Pulmonary artery endothelial cell (primary cell): ENCODE results near the gene EDC4. TPM values are rescaled to one million over a fixed set of nuclear protein-coding genes. Genes with fewer than 3 reads are reported as not detected.
"Not testable (repeated sequence)": the region's sequence is repeated elsewhere in the genome, so short reads cannot be mapped to it uniquely, and the experiment has no call there.

Experiments used
- DNase-seq: peaks from one replicate; pipeline ENCODE4 v3.0.0-alpha.2; 2011; ENCODE audit warnings: low read depth, low spot score
- total RNA-seq: library from RNA; depleted of rRNA; stranded (reverse); fragments of >200 nt; gene quantifications from 2 replicates; pipeline ENCODE4 v1.2.3, GENCODE V29; 2014

EDC4 gene
- total RNA-seq, 1 donor from 2014 or later, result 73.7 TPM

- no peak for DNase-seq
Observed at GRCh38 chr16:67909056-67909742, 36.3 kb downstream of the EDC4 start.

DNA sequence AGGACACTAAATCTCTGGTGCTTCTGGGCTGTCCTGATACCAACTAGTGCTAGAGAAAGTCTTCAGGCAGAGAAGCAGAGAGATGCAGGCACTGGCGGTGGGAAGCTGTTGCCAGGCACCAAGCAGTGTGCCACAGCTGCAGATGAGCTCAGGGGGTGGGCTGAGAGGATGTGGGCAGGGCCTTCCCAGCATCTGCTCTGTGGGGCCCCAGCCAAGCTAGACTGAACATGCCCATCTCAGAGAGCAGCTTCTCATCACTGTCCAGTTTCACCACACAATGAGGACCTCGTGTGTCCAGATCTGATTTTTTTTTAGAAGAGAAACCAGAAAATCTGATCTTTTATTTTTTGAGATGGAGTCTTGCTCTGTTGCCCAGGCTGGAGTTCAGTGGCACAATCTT lies 37.3 kb downstream of the EDC4 start:
- no peak for DNase-seq

- no peak for DNase-seq
Observed at GRCh38 chr16:67914758-67915495, 42.1 kb downstream of the EDC4 start.

- not testable (repeated sequence) for DNase-seq
Observed at GRCh38 chr16:67915496-67915769, 42.6 kb downstream of the EDC4 start.

GRCh38 chr16:67915831-67916723 lies 43.2 kb downstream of the EDC4 start:
- no peak for DNase-seq

DNA sequence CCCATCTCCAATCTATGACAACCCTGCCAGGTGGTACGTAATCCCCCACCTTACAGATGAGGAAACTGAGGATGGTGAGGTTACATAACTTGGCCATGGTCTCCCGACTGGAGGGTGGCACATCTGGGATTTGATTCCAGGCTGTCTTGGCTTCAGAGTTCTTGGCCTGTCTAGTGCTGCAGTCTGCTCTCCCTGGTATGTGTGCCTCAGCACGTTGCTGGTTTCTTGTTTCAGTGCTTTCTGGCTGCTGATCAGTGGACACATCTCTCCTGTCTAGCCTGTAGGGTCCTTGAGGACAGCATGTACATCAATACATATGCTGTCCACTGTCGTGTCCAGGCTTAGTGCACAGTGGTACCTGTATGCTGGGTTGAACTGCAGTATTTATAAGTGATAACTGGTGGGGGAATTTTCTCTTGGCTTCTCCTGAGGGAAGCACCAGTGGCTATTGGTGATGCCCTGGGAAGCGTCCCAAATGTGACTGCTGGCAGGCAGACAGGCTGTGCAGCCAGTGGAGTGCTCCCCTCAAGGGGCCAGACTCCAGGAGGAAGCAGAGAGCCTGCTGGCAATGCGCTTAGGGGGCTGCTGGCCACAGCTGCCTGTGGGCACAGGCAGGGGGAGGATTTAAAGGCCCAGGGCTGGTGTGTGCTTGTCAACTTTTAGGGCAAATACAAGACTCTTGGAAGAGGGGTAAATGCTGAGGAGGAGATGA lies 44.4 kb downstream of the EDC4 start:
- no peak for DNase-seq

GRCh38 chr16:67917852-67918236 lies 45.0 kb downstream of the EDC4 start:
- no peak for DNase-seq

DNA sequence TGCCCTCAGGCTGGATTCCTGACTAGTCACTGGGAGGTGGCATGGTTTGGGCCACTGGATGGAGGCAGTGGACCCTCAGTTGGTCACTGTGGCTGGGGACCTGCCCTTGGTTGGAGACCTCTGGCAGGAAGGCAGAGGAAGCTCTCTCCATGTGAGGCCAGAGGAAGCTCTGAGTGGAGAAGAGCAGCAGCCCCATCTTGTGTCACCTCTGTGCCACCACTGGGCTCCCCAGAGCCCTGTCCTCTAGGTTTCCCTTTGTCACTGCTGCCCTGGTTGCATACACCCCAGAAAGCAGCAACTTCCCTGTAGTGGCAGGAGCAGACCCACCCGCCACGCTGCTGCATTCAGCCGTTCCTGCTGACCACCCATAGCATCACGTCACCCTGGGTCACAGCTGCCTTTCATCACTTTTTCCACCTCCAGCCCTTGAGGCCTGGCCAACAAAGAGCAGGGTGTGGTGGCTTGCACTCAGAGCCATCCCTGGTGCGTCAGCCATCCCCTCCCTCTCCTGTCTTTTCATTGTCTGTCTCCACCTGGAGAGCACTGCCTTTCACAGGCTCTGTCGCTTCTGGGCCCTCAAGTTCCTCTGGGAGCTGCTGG lies 46.9 kb downstream of the EDC4 start:
- DNase-seq, result no peak

DNA sequence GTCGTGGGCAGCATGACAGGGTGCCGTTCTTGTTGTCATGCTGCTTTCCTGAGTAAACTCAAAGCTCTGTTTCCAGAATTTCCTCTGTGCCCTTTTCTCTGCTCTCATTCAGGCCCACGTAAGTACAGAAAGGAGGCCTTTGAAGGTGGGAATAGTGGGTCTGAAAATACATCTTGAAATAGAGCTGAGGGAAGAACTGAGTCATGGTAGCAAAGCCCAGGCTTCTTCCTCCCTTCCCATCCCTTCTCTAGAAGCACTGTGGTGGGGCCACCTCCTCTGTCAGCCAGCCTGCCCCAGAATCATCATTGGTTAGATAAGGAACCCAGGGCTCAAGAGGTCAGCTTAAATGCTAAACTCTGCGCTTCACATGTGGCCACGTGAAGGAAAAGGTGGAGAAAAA lies 49.4 kb downstream of the EDC4 start:
- no peak for DNase-seq

- no peak for DNase-seq
Observed at GRCh38 chr16:67922740-67923139, 49.9 kb downstream of the EDC4 start.

- no peak for DNase-seq
Observed at GRCh38 chr16:67923414-67924116, 50.7 kb downstream of the EDC4 start.

- DNase-seq, result no peak
Observed at GRCh38 chr16:67924140-67924906, 51.5 kb downstream of the EDC4 start.

- DNase-seq, result peak; percentile 43
Observed at GRCh38 chr16:67926181-67926750, 53.4 kb downstream of the EDC4 start.

DNA sequence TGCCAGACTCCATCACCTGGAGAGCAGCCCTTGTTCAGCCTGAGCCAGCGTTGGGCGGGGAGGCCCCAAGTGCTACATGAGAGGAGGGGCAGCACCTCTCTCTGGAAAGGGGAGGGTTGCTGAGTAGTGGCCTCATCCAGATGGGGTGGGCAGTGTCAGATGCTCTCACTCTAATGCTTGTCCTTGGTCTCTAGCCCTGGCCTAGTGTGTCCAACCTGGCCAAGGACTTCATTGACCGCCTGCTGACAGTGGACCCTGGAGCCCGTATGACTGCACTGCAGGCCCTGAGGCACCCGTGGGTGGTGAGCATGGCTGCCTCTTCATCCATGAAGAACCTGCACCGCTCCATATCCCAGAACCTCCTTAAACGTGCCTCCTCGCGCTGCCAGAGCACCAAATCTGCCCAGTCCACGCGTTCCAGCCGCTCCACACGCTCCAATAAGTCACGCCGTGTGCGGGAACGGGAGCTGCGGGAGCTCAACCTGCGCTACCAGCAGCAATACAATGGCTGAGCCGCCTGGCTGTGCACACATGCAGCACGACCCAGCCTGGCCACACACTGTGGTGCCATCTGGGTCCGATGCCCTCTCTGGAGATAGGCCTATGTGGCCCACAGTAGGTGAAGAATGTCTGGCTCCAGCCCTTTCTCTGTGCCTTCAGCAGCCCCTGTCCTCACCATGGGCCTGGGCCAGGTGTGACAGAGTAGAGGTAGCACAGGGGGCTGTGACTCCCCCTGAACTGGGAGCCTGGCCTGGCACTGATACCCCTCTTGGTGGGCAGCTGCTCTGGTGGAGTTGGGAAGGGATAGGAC lies 54.5 kb downstream of the EDC4 start:
- no peak for DNase-seq

- no peak for DNase-seq
Observed at GRCh38 chr16:67928147-67928546, 55.3 kb downstream of the EDC4 start.

DNA sequence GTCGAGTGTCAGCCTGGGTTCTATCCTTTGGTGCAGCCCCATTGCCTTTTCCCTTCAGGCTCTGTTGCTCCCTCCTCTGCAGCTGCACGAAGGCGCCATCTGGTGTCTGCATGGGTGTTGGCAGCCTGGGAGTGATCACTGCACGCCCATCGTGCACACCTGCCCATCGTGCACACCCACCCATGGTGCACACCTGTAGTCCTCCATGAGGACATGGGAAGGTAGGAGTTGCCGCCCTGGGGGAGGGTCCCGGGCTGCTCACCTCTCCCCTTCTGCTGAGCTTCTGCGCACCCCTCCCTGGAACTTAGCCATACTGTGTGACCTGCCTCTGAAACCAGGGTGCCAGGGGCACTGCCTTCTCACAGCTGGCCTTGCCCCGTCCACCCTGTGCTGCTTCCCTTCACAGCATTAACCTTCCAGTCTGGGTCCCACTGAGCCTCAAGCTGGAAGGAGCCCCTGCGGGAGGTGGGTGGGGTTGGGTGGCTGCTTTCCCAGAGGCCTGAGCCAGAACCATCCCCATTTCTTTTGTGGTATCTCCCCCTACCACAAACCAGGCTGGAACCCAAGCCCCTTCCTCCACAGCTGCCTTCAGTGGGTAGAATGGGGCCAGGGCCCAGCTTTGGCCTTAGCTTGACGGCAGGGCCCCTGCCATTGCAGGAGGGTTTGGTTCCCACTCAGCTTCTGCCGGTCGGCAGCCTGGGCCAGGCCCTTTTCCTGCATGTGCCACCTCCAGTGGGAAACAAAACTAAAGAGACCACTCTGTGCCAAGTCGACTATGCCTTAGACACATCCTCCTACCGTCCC lies 55.9 kb downstream of the EDC4 start:
- DNase-seq, result no peak

DNA sequence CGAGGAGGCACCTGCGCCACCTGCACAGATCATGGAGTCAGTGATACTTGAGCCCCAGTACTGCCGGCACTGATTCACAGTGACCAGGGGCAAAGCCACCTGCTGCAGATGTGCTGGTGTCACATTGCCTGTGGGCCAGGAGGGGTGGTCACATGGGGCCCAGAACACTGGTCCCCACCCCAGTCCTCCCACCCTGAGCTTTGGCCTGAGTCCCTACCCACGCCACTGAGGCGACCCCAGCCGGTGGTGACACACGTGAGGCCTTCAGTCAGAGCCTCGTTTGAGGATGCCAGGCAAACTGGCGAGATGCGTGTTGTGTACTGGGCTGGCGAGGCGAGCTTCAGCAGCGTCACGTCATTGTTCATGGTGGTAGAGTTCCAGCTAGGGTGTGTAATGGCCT lies 57.3 kb downstream of the EDC4 start:
- no peak for DNase-seq

DNA sequence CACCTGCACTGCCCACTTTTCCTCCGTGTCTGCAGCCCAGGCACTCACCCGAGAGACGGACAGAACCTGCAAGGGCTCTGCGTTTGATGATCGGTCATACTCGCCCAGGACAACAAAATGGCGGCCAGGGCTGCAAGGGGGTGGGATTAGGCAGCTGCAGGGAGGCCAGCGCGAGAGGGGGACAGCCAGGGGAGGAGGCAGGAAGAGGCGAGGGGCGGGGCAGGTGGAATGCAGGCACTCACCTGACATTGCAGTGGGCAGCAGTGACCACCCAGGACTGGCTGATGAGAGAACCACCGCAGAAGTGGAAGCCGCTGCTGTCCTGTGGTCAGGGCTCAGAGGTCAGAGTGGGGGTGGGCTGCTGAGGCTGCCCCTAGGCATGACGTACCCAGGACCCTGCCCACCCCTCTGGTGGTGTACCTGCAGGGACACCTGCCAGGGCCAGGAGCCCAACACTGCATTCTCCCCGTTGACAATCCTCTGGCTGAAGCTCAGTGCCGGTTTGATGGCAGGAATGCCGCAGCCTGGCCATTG lies 57.9 kb downstream of the EDC4 start:
- no peak for DNase-seq
